ENCODE measurements around the gene PRR30.

Gene PRR30

GRCh38 chr2:27095745-27096651 lies 43.2 kb downstream of the PRR30 start:
- no peak for DNase-seq

DNA sequence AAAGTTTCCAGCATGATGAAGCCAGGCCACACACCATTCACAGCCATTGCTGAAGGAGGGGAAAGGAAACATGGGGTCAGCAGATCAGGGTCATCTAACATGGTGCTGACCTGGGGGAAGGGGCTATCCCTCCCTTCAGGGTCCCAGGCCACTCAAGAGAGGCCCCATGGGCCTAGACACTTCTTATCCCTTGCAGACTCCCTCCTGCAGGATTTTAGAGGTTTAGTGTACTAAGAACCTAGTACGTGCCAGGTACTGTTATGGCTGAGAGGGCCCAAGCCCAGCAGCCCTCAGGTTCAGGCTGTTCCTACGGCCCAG lies 43.8 kb downstream of the PRR30 start:
- DNase-seq = no peak

DNA sequence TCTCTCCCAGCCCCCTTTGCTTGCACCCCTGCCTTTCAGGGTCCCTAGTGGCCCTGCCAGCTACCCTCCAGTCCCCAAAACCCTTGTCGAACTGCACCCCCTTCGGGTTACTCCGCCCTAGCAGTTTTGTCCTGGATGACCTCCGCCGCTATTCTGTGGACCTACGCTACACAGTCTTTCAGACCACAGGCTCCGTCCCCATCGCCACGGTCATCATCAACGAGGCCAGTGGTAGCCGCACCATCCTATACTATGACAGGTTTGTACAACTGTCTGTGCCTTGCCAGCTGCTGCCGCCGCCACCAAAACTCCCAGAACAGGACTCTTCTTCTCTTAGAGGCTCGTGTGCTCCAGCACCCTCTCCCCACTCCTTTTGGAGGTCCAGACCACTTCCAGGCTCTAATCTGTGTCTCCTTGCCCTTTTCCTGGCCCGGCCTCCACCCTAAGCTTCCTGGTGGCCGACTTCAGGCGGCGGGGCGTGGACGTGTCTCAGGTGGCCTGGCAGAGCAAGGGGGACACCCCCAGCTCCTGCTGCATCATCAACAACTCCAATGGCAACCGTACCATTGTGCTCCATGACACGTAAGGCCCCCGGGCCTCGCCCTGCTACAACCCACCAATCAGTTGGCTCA lies 44.7 kb downstream of the PRR30 start:
- DNase-seq = no peak

DNA sequence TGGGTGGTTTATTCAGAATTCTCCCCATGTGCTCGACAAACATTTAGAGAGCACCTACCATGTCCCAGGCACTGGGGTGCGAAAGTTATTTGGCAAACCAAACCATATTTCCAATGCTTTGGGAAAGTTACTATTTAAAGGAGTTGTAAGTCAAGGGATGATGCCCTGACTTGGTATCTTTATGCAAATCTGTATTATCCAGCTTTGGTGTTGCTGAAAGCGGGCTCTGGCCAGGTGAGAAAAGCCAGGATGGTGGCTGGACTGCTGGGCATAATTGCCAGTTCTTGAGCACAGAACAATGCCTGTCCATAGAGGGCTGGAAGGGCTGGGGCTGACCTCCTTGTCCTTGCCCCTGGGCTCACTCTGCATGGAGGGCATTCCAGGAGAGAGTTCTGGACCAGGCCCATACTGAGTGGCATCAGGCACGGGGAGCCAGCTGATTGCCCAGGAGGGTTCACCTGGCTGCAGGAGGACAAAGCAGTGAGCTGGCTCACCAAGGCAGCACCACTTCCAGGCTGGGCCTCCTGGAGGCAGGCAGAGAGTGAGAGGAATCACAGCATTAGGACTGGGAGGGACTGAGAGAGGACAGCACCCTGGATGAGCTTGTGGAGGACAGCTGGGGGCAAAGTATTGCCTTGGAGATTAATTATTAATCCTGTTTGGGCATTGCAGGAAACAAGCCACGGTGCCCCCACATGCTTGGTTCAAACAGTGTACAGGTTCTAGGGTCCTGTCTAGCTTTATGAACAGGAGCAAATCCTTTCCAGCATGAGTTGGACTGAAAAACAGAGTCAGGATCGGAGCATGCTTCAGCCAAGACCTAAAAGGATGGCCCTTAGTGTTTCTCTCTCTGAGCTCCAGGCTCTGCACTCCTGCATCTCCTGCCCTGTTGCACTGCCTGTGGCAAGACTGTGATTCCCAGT lies 45.5 kb downstream of the PRR30 start:
- no peak for DNase-seq

GRCh38 chr2:27092696-27093429 lies 46.3 kb downstream of the PRR30 start:
- no peak for DNase-seq

GRCh38 chr2:27091746-27092695 lies 47.2 kb downstream of the PRR30 start:
- no peak for DNase-seq

- DNase-seq = no peak
Observed at GRCh38 chr2:27089111-27089954, 49.9 kb downstream of the PRR30 start.

- DNase-seq = no peak
Observed at GRCh38 chr2:27088634-27089033, 50.6 kb downstream of the PRR30 start.

- DNase-seq = no peak
Observed at GRCh38 chr2:27087823-27088410, 51.3 kb downstream of the PRR30 start.

Data from activated CD4-positive, CD25-positive, alpha-beta regulatory T cell (primary cell).